ENCODE measurements around the gene BPIFA2. TPM values are rescaled to one million over a fixed set of nuclear protein-coding genes. Genes with fewer than 3 reads are reported as not detected.

Gene BPIFA2
- total RNA-seq, 1 experiment from 2014 or later: not detected

- Histone ChIP-seq H3K27ac (ENCODE audit: low read length) (no peak overlapping the region), H3K27me3 (ENCODE audit: low read length) (peaks cover 49% of the 10 kb centered on the region), H4K20me1 (ENCODE audit: low read length) (0 out of 2 replicates have a peak, but pooled peaks cover 3% of the 10 kb centered on the region), H3K9me2 (replicated peaks; ENCODE audit: low read length) (no peaks in the 10 kb centered on the region), H3K36me3 (ENCODE audit: low read depth, low read length) (no peaks in the 10 kb centered on the region), H3K9me3 (ENCODE audit: low read length) (no peaks in the 10 kb centered on the region), H2AFZ (ENCODE audit: low read length) (no peak overlapping the region), H3K4me2 (ENCODE audit: low read length) (no peak overlapping the region), H3F3A (ENCODE audit: low read length, unreplicated experiment) (no peaks in the 10 kb centered on the region), H3K4me1 (ENCODE audit: insufficient read depth, low read length) (no peaks in the 10 kb centered on the region), H3K4me3 (ENCODE audit: low read length) (no peak overlapping the region), H3K9ac (ENCODE audit: low read length) (no peak overlapping the region), H3K79me2 (ENCODE audit: low read length) (no peaks in the 10 kb centered on the region)
- DNase-seq (no peak), ATAC-seq (no peak)
- no peak for TF ChIP-seq CTCF (conservative IDR thresholded peaks at IDR 0.05; ENCODE audit: low read depth, low read length)
- TF ChIP-seq EZH2 (IDR thresholded peaks at IDR 0.05; ENCODE audit: low read length, unreplicated experiment): no peak
- TF ChIP-seq EZH2phosphoT487 (IDR thresholded peaks at IDR 0.05; ENCODE audit: borderline replicate concordance, low read length): no peak
- ChIA-PET POLR2A (ENCODE audit: unreplicated experiment) (no interaction called here), CTCF (no interaction called here)
- no TSS peak for BruUV-seq (replicated peaks)
- intact Hi-C loops (cut with micrococcal nuclease): no loop called here
These were observed 42.4 kb downstream of the BPIFA2 start for GRCh38 chr20:33210371-33210770.

- H3K36me3 ChIP-seq (ENCODE audit: low read depth, low read length): no peaks in the 10 kb centered on the region
- BruUV-seq (replicated peaks): no TSS peak
These were observed 44.0 kb downstream of the BPIFA2 start for GRCh38 chr20:33211817-33212424.

More at GRCh38 chr20:33211817-33212424, 44.0 kb downstream of the BPIFA2 start:
- H3K9ac ChIP-seq (ENCODE audit: low read length): no peak overlapping the region
- H3K27ac ChIP-seq (ENCODE audit: low read length): no peak overlapping the region
- no peak overlapping the region for H2AFZ ChIP-seq (ENCODE audit: low read length)
- no peaks in the 10 kb centered on the region for H3F3A ChIP-seq (ENCODE audit: low read length, unreplicated experiment)
- ATAC-seq: peak; percentile 84
- ChIA-PET CTCF (interaction anchor here (0.6 to 0.8 kb wide), 3 partner anchors 50 to 116 kb away, joined by 3 to 4 read pairs (median 4); no protein-coding TSS in a partner anchor), POLR2A (ENCODE audit: unreplicated experiment) (no interaction called here)
- H3K4me2 ChIP-seq (ENCODE audit: low read length): no peak overlapping the region
- H3K9me2 ChIP-seq (replicated peaks; ENCODE audit: low read length): no peaks in the 10 kb centered on the region
- H3K9me3 ChIP-seq (ENCODE audit: low read length): no peaks in the 10 kb centered on the region
- H3K4me3 ChIP-seq (ENCODE audit: low read length): no peak overlapping the region
- H3K27me3 ChIP-seq (ENCODE audit: low read length): peaks cover 48% of the 10 kb centered on the region
- TF ChIP-seq CTCF (conservative IDR thresholded peaks at IDR 0.05; ENCODE audit: low read depth, low read length) (peak; percentile 78), EZH2phosphoT487 (IDR thresholded peaks at IDR 0.05; ENCODE audit: borderline replicate concordance, low read length) (no peak), EZH2 (IDR thresholded peaks at IDR 0.05; ENCODE audit: low read length, unreplicated experiment) (no peak)
- no peaks in the 10 kb centered on the region for H3K4me1 ChIP-seq (ENCODE audit: insufficient read depth, low read length)
- DNase-seq: peak; percentile 69
- H4K20me1 ChIP-seq (ENCODE audit: low read length): 0 out of 2 replicates have a peak, but pooled peaks cover 3% of the 10 kb centered on the region
- no peaks in the 10 kb centered on the region for H3K79me2 ChIP-seq (ENCODE audit: low read length)
- intact Hi-C loops (cut with micrococcal nuclease): loop anchor here (1.0 kb wide), 1 partner anchor 116 kb away; no protein-coding TSS in a partner anchor

Data from PC-3 (cell line).